Activated CD4-positive, alpha-beta T cell treated with anti-CD3 and anti-CD28 coated beads for 4 hours (primary cell): ENCODE measurements around the gene ADI1.
"Not testable (repeated sequence)": the region's sequence is repeated elsewhere in the genome, so short reads cannot be mapped to it uniquely, and the experiment has no call there.

Experiments used
- DNase-seq, 2 donors: peaks; one replicate each; pipeline ENCODE4 v3.0.0-alpha.2; 2020

The ADI1 gene

DNA sequence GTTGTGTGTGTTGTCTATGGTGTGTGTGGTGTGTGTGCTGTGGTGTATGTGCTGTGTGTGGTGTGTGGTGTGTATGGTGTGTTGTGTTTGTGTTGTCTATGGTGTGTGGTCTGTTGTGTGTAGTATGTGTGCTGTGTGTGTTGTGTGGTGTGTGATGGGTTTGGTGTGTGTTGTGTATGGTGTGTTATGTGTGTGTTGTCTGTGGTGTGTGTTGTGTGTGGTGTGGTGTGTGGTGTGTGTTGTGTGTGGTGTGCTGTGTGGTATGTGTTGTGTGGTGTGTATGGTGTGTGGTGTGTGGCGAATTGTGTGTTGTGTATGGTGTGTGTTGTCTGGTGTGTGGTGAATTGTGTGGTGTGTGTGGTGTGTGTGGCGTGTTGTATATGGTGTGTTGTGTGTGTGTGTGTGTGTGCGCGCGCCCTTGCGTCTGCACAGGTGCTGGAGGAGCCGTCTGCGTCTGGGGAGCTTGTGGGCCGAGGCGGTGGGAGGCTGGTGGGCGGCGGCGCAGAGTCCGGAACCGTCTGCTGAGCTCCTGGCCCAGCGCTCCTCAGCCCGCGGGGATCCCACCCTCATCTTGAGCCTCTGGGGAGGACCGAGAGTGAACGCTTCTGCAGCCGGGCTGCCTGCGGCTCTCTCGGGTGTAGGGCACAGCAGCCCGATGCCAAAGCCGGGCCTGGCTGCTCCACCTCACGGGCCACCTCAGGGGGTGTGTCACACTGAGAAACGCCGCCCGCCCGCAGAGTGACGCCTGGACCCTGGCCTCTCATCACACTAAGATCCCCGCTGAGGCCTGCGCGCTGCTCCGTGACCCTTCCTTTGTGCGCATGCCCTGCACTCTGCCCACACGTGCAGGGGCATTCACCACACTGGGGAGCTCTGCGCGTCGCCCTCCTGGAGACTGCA lies 8.8 kb upstream of the ADI1 start:
- DNase-seq: no peak

DNA sequence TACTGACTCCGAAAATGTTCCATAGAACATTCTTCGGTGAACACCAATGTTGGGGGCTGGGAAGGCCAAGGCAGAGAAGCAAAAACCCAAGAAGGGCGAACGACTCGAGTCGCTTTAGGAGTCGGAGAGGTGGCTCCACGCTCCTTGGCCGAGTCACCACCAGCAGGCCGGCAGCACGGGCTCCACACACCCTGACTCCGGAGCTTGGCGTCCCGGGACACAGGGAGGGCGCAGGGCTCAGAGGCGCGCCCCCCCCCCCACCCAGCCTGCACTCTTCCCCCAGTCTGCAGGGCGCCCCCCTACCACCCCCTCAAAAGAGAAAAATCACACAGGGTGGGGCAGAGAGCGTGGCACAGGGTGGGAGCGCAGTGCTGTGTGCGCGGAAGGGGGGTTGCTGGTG lies 7.5 kb upstream of the ADI1 start:
- DNase-seq: no peak

DNA sequence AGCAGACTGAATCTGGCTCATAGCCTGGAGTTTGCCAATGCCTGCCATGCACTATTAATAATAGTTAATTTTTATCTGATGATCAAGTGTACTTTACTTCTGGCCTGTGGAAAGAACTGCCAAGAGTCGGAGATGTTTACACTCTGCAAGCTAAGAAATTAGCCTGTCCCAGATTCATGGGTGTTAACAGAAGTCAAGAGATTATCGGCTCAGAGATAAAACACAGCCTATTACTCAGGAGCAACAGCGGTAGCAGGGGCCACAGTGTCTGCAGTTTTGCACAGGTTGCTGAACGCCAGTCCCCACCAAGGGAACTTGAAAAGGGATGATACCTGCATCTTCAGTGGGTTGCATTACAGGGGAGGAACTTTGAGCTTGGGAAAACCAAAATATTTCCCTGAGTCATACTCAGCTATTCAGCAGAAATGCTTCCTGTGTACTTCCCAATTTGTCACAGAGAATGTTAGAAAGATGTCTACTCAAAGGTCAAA lies 4.3 kb upstream of the ADI1 start:
- DNase-seq: no peak

DNA sequence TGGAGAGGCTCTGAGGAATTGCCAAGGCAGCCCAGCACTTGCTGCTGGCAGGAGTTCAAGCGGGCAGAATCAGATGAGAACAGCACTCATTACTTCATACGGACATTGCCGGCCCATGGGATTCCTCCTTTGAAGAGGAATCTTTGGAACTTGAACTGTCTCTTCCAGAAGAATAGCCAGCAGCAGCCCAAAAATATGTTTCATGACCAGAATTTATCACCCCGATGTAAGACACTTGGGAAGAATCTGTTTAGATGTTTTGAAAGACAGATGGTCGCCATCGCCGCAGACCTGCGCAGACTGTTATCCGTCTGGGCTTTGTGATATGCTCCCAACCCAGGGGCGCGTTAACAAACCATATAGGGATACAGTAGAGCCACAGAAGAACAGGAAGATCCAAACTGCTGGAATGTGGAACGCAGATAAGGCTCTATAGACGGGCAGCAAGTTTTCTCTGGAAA lies 3.7 kb upstream of the ADI1 start:
- no peak for DNase-seq

DNA sequence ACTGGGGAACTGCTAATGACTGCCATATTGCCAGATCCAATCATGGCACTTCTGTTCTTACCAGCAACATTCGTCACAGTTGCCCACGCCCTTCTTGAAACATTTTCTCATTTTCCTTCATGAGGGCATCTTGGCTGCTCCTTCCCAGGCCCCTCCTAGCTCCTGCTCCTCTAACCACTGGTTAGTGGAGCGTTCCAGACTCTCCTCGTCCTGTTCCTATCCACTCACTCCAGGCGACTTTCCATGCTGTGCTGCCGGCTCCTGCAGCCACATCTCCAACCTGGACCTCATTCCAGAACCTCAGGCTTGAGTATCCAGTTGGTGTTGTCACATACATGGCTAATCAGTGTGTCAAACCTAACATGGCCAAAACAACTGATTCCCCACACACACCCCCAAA lies 1.3 kb upstream of the ADI1 start:
- DNase-seq: no peak

DNA sequence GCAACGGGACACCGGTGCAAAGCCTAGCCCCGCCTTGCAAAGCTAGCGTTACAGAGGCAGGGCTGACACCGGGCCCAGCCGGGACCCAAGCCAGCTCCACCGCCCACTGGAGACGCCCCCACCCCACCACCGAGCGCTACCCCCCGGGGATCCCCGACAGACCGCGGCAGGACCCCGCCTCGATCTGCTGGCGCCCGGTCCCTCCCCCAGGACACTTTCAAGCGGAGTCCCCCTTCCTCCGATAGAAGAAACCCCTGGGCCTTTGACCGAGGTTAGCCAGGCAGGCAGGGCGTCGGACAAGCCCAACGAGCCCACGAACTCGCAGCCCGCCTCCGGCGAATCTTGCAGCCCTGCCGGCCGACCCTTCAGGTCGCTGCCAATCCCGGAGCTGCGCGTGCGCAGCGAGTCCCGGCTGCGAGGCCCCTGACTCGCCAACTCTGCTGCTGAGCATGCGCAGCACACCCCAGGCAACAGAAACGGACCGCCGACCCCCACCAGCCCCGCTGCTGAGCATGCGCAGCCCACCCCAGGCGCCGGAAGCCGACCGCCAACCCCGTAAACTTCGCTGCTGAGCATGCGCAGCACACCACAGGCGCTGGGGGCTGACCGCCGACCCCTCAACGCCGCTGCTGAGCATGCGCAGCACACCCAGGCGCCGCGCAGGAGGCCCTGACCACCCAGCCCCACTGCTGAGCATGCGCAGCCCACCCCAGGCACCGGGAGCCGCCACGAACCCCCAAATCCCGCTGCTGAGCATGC lies 656 bp downstream of the ADI1 start:
- DNase-seq: peak; percentile 96 to 98

DNA sequence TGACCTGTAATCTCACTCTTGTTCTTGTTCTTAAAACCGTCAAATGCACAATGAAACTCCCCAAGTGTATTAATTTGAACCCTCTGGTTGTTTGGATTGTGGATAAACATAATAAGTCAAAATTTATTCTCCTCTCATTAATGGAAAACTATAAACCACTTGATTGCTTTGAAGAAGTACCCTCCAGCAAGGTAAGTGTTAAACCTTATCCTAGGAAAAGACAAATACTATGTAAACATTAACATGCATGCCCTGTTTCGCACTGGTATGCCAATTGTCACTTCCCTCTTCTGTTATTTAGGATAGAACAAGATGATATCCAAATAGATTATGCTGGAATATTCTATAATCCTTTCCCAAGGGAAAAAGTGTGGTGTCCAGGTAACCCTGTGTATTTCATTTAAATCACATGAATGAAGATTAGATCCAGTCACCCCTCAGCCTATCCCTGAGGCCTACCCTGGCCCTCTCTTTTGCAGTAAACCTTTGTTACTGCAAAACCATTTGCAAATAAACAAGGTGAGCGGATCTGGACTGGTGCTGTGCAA lies 1.3 kb downstream of the ADI1 start:
- DNase-seq: no peak

DNA sequence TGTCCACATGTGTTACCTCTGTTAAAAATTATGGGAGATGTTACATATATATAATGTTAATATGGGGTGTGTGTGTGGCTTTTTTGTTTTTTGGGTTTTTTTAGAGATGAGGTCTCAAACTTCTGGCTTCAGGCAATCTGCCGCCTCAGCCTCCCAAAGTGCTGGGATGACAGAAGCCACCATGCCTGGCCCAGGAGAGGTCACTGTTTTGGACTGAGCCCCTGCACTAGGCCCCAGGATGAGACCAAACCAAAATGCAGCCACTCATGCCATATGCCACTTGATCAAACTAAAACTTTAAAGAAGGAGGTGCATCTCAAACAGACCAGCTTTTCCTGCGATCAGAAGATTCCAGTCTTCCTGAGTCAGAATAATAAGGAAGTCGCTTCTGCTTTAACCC lies 2.5 kb downstream of the ADI1 start:
- no peak for DNase-seq

DNA sequence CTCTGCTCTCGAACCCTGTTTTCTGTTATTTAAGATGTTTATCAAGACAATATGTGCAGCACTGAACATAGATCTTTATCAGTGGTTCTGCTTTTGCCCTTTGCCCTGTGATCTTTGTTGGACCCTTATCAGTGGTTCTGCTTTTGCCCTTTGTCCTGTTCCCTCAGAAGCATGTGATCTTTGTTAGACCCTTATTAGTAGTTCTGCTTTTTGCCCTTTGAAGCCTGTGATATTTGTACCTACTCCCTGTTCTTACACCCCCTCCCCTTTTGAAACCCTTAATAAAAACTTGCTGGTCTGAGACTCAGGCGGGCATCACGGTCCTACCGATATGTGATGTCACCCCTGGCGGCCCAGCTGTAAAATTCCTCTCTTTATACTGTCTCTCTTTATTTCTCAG lies 3.9 kb downstream of the ADI1 start:
- DNase-seq: not testable (repeated sequence)

DNA sequence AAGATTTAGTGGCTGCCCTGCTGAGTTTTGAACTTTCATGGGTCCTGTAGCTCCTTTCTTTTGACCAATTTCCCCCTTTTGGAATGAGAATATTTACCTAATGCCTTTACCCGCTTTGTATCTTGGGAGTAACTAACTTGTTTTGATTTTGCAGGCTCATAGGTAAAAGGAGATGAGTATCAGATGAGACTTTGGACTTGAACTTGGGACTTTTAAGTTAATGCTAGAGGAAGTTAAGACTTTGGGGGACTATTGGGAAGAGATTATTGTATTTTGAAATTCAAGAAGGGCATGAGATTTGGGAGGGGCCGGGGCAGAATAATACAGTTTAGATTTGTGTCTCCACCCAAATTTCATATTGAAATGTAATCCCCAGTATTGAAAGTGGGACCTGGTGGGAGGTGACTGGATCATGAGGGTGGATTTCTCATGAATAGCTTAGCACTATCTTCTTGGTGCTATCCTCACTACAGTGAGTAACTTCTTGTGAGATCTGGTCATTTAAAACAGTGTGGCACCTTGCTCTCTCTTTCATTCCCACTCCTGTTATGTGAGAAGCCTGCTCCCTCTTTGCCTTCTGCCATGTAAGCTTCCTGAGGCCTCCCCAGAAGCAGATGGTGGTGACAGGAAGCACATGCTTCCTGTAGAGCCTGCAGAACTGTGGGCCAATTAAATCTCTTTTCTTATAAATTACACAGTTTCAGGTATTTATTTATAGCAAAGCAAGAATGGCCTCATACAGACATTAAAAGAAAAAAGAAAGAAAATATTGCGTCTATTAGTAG lies 6.1 kb downstream of the ADI1 start:
- no peak for DNase-seq

DNA sequence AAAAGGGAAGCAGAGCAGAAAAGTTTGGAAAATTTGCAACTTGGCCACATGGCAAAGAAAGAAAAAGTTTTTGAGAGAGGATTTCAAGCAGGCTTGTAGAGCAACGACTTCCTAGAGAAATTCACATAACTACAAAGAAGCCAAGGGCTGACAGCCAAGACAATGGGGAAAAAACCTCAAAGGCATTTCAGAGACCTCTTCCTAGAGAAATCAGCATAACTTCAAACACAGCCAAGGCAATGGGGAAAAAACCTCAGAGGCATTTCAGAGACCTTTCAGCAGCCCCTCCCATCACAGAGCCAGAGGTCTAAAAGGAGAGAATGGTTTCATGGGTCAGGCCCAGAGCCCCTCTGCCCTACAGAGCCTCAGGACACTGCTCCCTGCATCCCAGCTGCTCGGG lies 7.2 kb downstream of the ADI1 start:
- DNase-seq: no peak

DNA sequence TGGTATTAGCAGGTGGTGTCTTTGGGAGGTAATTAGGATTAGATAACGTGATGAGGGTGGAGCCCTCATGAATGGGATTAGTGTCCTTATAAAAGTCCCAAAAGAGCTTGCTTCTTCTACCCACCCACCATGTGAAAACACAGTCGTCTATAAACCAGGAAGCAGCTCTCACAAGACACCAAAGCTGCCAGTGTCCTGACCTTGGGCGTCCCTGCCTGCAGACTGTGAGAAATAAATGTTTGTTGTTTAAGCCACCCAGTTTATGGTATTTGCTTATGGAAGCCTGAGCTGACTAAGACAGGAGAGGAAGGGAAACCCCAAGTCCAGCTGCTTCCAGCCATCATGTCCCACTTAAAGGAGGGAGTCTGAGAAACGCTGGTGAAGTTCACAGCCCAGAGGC lies 13.6 kb downstream of the ADI1 start:
- no peak for DNase-seq

DNA sequence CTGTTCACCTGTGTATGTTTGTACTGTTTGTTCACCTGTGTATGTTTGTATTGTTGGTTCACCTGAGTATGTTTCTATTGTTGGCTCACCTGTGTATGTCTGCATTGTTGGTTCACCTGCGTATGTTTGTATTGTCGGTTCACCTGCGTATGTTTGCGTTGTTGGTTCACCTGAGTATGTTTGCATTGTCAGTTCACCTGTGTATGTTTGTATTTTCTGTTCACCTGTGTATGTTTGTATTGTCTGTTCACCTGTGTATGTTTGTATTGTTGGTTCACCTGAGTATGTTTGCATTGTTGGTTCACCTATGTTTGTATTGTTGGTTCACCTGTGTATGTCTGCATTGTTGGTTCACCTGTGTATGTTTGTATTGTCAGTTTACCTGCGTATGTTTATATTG lies 14.6 kb downstream of the ADI1 start:
- DNase-seq: no peak

DNA sequence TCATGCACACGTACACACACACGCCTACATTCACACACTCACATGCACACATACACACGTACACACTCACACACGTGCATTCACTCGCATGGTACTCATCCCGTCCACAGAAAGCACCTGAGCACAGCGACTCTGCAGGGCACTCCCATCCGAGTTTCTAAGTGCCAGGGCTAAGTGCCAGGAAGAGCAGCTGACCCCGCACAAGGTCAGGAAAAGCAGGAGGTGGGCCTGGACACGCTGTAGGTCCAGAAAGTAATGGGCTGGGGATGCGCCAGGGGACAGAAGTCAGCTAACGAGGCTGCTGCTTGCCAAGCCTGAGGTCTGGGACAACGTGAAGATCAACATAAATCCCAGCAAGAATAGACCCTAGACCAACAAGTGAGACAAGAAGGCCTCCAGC lies 15.8 kb downstream of the ADI1 start:
- DNase-seq: no peak

DNA sequence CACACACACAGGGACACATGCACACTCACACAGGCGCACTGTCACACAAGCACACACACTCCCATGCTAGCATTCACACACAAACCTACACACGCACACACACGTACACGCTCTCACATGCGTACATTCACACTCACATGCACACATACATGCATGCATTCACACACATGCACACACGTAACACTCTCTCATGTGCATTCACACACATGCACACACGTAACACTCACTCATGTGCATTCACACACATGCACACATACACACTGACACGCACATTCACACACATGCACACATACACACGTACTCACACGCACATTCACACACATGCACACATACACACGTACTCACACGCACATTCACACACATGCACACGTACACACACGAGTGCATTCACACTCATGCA lies 16.3 kb downstream of the ADI1 start:
- no peak for DNase-seq

DNA sequence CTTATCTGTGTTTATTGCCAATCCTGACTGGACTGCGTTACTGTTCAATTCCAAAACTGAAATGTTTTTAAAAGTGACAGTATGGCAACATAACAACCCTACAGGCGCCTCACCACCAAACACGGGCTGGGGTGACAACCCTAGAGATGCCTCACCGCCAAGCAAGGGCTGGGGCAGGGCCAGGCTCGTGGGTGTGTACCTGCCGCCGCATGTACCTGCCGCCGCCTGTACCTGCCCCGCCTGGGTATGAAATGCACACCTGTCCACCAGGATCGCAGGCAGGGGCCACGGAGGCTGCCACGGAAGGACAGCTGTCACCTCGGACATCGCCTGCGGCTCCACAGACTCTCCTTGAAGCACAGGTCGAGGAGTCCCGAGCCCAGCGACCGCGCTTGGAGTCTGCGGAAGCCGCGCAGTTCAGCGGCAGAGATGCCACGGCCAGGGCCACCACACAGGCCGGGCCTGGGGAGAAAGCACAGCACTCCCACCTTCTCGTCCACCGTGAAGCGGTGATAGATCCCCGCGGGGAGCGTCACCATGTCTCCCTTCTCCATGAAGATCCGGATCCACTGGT lies 18.9 kb downstream of the ADI1 start:
- no peak for DNase-seq

DNA sequence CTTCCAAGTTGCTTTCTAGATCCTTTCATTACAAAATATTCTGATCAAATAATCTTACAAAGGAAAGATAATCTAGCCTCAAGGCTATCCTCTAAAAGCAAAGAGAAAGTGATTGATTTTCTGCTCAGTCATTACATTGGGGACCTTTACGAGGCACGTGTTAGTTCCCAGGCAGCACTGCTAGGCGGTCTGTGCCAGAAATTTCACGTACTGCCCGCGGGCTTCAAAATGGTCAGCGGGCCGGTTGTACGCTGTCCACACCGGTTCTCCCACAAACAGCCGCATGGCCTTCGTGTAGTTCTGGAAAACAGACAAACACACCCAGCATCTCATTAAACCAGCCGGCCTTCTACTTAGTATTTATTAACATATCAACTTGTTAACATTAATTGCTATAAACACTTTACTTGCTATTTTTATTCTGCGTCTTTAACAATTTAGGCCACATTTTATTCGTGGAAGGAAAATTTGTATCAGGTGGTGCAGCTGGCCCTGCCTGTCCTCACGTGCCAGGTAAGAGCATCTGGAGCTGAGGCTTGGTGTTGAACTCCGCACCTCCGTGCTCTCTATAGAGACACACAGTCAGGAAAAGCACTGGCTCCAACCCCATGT lies 20.4 kb downstream of the ADI1 start:
- DNase-seq: no peak

DNA sequence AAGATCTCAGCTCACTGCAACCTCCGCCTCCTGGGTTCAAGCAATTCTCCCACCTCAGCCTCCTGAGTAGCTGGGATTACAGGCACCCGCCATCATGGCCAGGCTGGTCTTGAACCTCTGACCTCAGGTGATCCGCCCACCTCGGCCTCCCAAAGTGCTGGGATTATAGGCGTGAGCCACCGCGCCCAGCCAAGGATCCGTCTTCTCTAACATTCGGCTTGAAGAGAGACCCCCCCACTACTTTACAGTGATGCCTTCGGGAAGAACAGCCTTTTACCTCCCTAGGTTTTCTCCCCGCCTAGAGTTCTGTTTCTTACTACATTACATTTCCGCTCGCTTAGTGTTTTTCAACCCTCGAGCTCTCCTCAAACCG lies 22.6 kb downstream of the ADI1 start:
- not testable (repeated sequence) for DNase-seq

DNA sequence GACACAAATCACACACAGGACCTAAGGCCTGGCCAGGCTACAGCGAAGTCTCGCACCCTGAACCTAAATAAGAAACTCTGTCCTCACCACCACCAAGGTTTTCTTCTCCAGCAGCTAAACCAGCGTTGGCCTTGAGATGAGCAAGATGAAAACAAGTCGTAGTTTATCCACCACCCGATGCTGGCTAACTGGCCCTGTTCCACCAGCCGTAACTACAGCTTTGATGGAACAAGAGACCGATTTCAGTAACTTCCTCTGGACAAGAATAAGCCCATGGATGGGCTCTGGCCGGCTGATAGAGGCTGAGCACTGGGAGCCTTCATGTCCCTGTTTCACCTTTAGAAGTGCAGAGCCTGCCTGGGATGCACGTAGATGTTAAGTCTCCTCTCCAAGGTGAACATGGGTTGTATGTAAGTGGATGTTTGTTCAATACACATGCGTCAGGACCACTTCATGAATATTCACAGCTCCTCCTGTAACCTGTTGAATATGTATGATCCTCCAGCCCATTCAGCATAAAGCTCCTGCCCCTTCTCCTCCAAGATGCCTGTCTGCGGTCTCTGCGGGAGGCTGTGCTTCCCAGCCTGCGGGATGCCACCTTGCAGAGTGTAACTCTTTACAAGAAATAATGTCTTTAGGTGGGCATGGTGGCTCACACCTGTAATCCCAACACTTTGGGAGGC lies 24.2 kb downstream of the ADI1 start:
- DNase-seq: no peak

DNA sequence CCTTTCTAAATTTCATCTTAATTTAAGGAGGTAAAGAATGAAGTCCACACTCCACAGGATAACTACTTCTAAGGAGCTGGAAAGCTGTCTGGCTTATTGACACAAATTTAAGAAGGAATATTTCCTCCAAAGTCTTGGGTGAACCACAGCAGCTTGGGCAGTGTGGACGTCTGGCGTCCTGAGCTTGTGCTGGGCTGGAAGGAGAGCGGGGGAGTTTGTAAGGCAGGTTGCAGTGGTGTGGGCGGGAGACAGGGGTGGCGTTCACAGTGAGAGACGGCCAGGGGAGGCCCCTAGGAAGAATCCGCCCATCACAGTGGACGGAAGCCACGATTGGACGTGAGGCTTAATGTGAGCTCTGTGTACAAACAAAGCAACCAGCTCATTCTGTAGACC lies 25.7 kb downstream of the ADI1 start:
- DNase-seq: no peak

DNA sequence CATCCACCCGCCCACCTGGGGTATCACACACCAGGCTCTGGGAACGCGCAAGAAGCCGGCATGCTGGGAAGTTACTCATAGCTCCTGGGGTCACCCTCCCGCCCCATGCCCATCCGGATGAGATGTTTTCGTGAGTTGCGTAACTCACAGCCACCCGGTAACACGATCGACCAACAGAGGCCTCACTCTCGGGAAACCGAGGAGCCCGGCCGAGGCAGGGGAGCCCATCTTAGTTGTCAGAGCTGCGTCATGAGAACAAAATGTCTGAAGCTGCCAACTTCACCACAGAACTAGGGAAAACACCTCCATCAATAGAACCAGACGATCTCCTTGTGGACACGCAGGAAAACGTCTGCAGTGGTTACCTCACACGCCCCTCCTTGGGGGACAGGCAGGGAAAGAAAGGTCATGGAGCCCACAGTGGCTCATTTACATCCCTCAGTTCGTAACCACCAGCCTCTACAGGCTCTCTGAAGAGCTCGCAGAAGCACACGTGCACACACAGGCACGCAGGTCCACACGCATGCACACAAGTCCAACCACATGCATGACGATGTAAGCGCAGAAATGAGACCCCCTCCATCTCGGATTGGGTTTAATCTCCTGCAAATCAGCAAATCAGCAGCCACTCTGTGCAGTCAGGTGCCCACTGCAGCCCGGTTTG lies 26.2 kb downstream of the ADI1 start:
- DNase-seq: no peak
